ENCODE measurements around the gene CABLES1.
A peak's percentile ranks its signal among the peaks of the same experiment; 100 is the strongest.

CABLES1 gene

GRCh38 chr18:23236876-23237468 is 101.7 kb downstream of the CABLES1 start:
- TF ChIP-seq, protein P1, sequence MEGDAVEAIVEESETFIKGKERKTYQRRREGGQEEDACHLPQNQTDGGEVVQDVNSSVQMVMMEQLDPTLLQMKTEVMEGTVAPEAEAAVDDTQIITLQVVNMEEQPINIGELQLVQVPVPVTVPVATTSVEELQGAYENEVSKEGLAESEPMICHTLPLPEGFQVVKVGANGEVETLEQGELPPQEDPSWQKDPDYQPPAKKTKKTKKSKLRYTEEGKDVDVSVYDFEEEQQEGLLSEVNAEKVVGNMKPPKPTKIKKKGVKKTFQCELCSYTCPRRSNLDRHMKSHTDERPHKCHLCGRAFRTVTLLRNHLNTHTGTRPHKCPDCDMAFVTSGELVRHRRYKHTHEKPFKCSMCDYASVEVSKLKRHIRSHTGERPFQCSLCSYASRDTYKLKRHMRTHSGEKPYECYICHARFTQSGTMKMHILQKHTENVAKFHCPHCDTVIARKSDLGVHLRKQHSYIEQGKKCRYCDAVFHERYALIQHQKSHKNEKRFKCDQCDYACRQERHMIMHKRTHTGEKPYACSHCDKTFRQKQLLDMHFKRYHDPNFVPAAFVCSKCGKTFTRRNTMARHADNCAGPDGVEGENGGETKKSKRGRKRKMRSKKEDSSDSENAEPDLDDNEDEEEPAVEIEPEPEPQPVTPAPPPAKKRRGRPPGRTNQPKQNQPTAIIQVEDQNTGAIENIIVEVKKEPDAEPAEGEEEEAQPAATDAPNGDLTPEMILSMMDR (IDR thresholded peaks at IDR 0.05; ENCODE audit: control insufficient read depth, extremely low read depth, insufficient read depth) = no peak
- H3K4me3 ChIP-seq (ENCODE audit: low read depth, low read length) = no peak overlapping the region
- no peak for DNase-seq (ENCODE audit: low read depth)

- DNase-seq (ENCODE audit: low read depth) = no peak
- peak overlapping the region; percentile 10; the same call in 1 of the 2 replicates for H3K4me3 ChIP-seq (ENCODE audit: low read depth, low read length)
- TF ChIP-seq, protein P1 (IDR thresholded peaks at IDR 0.05; ENCODE audit: control insufficient read depth, extremely low read depth, insufficient read depth) = 0 out of 2 replicates have a peak, but pooled peaks have one; percentile 8
Measured at GRCh38 chr18:23237524-23238151, 102.4 kb downstream of the CABLES1 start.

GRCh38 chr18:23238152-23238531 is 102.9 kb downstream of the CABLES1 start:
- TF ChIP-seq, protein P1 (IDR thresholded peaks at IDR 0.05; ENCODE audit: control insufficient read depth, extremely low read depth, insufficient read depth) = no peak
- no peak overlapping the region; the same call in 1 of the 2 replicates for H3K4me3 ChIP-seq (ENCODE audit: low read depth, low read length)
- peak; percentile 69 for DNase-seq (ENCODE audit: low read depth)

DNA sequence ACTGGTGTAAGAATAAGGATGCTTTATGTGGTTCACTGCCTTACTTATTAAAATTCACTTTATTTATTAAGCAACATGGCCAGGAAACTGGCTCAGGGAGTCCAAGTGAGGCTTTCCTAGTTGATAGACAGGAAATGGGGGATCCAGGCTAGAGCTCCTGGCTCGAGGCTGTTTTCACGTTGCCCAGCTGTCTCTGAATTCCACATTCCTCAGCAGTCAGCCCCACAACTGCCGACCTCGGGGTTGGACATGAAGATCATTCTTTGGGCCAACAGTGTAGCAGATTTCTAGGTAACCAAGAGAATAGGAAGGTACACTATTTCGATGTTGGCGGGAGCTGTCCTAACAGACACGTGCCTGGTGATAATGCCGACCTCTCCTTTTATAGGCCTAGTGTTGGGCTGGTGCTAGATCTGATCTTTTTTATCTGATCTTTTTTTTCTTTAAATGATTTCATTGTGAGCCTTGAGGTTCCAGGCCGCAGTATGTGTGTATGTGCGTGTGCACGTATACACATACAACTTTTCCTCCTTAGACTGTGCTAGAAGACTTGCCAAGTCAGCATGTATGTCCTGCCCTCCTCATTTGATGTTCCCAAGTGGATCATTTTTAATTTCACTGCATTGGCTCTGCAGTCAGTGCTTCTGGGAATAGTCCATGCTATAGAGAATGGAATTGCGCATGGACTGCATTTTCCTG is 103.5 kb downstream of the CABLES1 start:
- DNase-seq (ENCODE audit: low read depth) = no peak
- TF ChIP-seq, protein P1 (IDR thresholded peaks at IDR 0.05; ENCODE audit: control insufficient read depth, extremely low read depth, insufficient read depth) = no peak
- no peak overlapping the region for H3K4me3 ChIP-seq (ENCODE audit: low read depth, low read length)

DNA sequence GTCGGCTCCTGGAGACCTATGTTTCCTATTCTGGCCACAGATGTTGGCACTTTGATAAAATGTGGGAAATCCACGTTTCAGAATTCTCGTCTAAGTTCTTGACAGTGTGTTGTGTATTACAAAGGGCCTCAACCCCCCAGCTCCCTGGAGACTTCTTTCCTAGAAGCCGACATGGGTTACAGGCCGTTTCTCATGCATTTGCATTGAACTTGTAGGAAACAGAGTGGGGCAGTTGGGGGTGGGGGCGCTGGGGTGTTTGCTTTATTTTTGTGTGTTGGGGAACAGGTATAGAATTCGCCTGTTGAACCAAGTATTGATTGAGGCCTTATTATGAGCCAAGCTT is 104.0 kb downstream of the CABLES1 start:
- H3K4me3 ChIP-seq (ENCODE audit: low read depth, low read length) = no peak overlapping the region
- DNase-seq (ENCODE audit: low read depth) = no peak

GRCh38 chr18:23239885-23240608 is 104.8 kb downstream of the CABLES1 start:
- DNase-seq (ENCODE audit: low read depth) = no peak
- TF ChIP-seq, protein P1 (IDR thresholded peaks at IDR 0.05; ENCODE audit: control insufficient read depth, extremely low read depth, insufficient read depth) = no peak
- H3K4me3 ChIP-seq (ENCODE audit: low read depth, low read length) = no peak overlapping the region

More for the DNA sequence above, 104.0 kb downstream of the CABLES1 start:
- TF ChIP-seq, protein P1 (IDR thresholded peaks at IDR 0.05; ENCODE audit: control insufficient read depth, extremely low read depth, insufficient read depth) = no peak
